DND-41 (cell line): ENCODE measurements around the gene EQTN.

Experiments used
- ATAC-seq: fragments of 200-7000 bp; cut with Tn5 transposase; 3 replicates; pipeline ENCODE4 v1.9.1; 2021; ENCODE audit warnings: low read depth; ENCODE audit not compliant: insufficient read depth
- DNase-seq: peaks from one replicate; pipeline ENCODE4 v3.0.0-alpha.2; 2020
- H2AFZ ChIP-seq: 2 replicates; pipeline ENCODE4 v1.6.0; 2012; ENCODE audit warnings: low read depth, low read length
- H3K27ac ChIP-seq: 2 replicates; pipeline ENCODE4 v1.5.1; 2012; ENCODE audit warnings: low read length, inconsistent platforms
- H3K27me3 ChIP-seq: fragments of 200-600 bp; sonication (generic); 2 replicates; pipeline ENCODE4 v1.6.0; 2012; ENCODE audit warnings: low read length, mild to moderate bottlenecking, inconsistent platforms; ENCODE audit not compliant: insufficient read depth, poor library complexity
- H3K36me3 ChIP-seq: 2 replicates; pipeline ENCODE4 v1.5.1; 2012; ENCODE audit warnings: low read length, inconsistent platforms; ENCODE audit not compliant: insufficient read depth
- H3K4me1 ChIP-seq: 2 replicates; pipeline ENCODE4 v1.5.1; 2012; ENCODE audit warnings: mild to moderate bottlenecking, low read length; ENCODE audit not compliant: insufficient read depth
- H3K4me2 ChIP-seq: 2 replicates; pipeline ENCODE4 v1.6.0; 2012; ENCODE audit warnings: mild to moderate bottlenecking, moderate library complexity, low read length, inconsistent platforms; ENCODE audit not compliant: insufficient read depth
- H3K4me3 ChIP-seq, 2 experiments: fragments of 200-600 bp in 1 of 2; shearing (Covaris generic) in 1 of 2; 2 replicates each; pipeline ENCODE4 v1.5.1; 2012 to 2016; ENCODE audit warnings: inconsistent platforms in 2 of 2, low read length in 2 of 2, mild to moderate bottlenecking in 2 of 2, low read depth in 1 of 2, moderate library complexity in 1 of 2
- H3K79me2 ChIP-seq: 2 replicates; pipeline ENCODE4 v1.6.0; 2012; ENCODE audit warnings: low read length, inconsistent platforms; ENCODE audit not compliant: insufficient read depth
- H3K9ac ChIP-seq: 2 replicates; pipeline ENCODE4 v1.6.0; 2012; ENCODE audit warnings: low read depth, mild to moderate bottlenecking, inconsistent platforms, low read length, moderate library complexity
- H3K9me3 ChIP-seq: 2 replicates; pipeline ENCODE4 v1.5.1; 2012; ENCODE audit warnings: low read length, moderate library complexity, mild to moderate bottlenecking, inconsistent platforms; ENCODE audit not compliant: insufficient read depth, severe bottlenecking
- H4K20me1 ChIP-seq: 2 replicates; pipeline ENCODE4 v1.6.0; 2012; ENCODE audit warnings: low read length; ENCODE audit not compliant: insufficient read depth
- EZH2 ChIP-seq: IDR thresholded peaks from 3 replicates; pipeline ENCODE4 v1.6.1; 2012; ENCODE audit warnings: borderline replicate concordance, low read depth, mild to moderate bottlenecking, moderate library complexity, low read length, inconsistent platforms; ENCODE audit not compliant: severe bottlenecking
- TF ChIP-seq, protein P1 (sequence below): IDR thresholded peaks from 2 replicates; pipeline ENCODE4 v1.5.1; 2012; ENCODE audit warnings: borderline replicate concordance, low read length, moderate library complexity, mild to moderate bottlenecking; ENCODE audit not compliant: poor library complexity, severe bottlenecking; ENCODE audit errors: extremely low read depth

The EQTN gene

DNA sequence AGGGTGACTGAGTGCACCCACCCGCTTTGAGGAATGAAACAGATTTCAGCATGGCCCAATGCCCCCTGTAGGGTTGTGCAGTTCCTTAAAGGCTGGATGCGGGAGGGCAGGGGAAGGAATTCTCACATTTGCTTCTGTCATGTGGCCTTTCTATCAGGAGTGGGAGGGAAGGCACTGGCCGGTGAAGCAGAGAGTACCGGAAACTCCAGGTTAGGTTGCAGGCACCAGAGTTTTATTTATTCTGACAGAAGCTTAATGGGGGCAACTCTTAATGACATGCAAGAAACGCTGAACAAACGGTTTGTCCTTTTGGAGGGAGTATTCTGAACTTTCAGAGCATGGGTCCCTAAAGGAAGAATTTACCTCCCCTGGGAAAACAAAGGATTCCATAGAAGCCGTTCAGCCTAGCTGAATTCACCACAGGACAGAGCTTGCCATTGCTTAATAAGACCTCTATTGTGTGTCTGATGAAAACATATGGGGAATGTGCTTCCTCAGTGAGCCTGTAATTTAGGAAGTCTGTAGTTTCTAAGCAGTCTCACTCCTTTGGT, 44.1 kb upstream of the EQTN start:
- no peaks in the 10 kb centered on the region for H4K20me1 ChIP-seq
- no peaks in the 10 kb centered on the region for H3K9me3 ChIP-seq
- H3K4me1 ChIP-seq, result no peaks in the 10 kb centered on the region
- H3K4me3 ChIP-seq, result no peak overlapping the region
- H2AFZ ChIP-seq, result no peak overlapping the region
- H3K27me3 ChIP-seq, result no peaks in the 10 kb centered on the region
- DNase-seq (no peak), ATAC-seq (no peak)
- no peak for TF ChIP-seq EZH2
- TF ChIP-seq, protein P1, sequence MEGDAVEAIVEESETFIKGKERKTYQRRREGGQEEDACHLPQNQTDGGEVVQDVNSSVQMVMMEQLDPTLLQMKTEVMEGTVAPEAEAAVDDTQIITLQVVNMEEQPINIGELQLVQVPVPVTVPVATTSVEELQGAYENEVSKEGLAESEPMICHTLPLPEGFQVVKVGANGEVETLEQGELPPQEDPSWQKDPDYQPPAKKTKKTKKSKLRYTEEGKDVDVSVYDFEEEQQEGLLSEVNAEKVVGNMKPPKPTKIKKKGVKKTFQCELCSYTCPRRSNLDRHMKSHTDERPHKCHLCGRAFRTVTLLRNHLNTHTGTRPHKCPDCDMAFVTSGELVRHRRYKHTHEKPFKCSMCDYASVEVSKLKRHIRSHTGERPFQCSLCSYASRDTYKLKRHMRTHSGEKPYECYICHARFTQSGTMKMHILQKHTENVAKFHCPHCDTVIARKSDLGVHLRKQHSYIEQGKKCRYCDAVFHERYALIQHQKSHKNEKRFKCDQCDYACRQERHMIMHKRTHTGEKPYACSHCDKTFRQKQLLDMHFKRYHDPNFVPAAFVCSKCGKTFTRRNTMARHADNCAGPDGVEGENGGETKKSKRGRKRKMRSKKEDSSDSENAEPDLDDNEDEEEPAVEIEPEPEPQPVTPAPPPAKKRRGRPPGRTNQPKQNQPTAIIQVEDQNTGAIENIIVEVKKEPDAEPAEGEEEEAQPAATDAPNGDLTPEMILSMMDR, result no peak
- H3K79me2 ChIP-seq, result no peaks in the 10 kb centered on the region
- H3K27ac ChIP-seq, result no peak overlapping the region
- H3K4me2 ChIP-seq, result no peak overlapping the region
- H3K36me3 ChIP-seq, result no peaks in the 10 kb centered on the region
- no peak overlapping the region for H3K9ac ChIP-seq

DNA sequence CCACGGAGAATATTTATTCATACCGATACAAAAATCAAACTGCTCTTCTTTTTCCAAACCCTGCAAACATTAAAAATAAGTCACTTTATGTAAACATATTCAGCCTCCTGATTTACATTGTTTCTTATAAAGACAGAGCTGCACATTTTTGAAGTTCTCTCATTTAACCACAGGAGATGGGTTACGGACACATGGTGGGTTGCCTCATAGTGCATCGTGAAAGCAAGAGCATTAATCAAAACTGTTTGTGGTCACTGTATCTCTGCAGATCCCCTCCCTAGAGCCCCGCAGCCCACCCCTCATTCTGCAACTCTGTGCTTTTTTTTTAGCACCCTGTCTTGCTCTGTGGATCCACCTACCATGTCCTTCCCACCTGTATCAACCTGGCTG, 43.3 kb upstream of the EQTN start:
- H3K4me2 ChIP-seq, result no peak overlapping the region
- H3K9me3 ChIP-seq, result no peaks in the 10 kb centered on the region
- ATAC-seq, result no peak
- H3K36me3 ChIP-seq, result no peaks in the 10 kb centered on the region
- H3K4me1 ChIP-seq, result no peaks in the 10 kb centered on the region
- no peaks in the 10 kb centered on the region for H3K27me3 ChIP-seq
- no peak overlapping the region for H3K27ac ChIP-seq
- DNase-seq, result no peak
- H3K9ac ChIP-seq, result no peak overlapping the region
- TF ChIP-seq, protein P1, result no peak
- no peak for TF ChIP-seq EZH2
- H4K20me1 ChIP-seq, result no peaks in the 10 kb centered on the region
- H2AFZ ChIP-seq, result no peak overlapping the region
- H3K79me2 ChIP-seq, result no peaks in the 10 kb centered on the region
- no peak overlapping the region for H3K4me3 ChIP-seq

DNA sequence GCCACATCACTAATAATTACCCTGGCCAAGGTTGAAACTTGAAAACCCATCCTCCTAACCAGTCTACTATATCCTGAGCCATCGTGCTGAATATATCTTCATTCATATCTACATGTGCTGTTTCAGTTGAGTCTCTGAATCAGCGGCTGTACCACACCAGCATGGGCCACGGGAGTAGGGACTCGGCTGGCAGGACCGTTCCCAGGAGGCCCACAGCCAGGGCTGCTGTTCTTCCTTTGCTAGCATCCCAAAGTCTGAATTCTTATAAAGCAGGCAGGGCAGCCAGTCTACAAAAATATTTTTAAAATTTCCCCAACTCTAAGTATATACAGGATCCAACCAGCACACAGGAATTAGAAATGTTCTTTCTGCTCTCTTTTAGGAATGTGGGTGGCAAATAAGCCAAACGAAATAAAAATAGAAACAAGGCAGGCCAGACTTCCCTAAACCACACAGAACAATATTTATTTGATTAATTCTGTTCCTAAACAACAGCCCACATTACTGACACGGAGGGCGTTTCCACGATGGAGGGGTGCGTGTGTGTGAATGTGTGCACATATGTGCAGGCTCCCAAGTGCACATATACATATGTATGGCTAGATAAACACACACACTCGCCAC, 42.8 kb upstream of the EQTN start:
- H3K27ac ChIP-seq, result no peak overlapping the region
- no peaks in the 10 kb centered on the region for H3K27me3 ChIP-seq
- no peaks in the 10 kb centered on the region for H3K79me2 ChIP-seq
- H3K36me3 ChIP-seq, result no peaks in the 10 kb centered on the region
- DNase-seq, result no peak
- no peak overlapping the region for H2AFZ ChIP-seq
- TF ChIP-seq, protein P1, result no peak
- no peak for TF ChIP-seq EZH2
- H3K4me3 ChIP-seq, result no peak overlapping the region
- no peaks in the 10 kb centered on the region for H3K4me1 ChIP-seq
- H4K20me1 ChIP-seq, result no peaks in the 10 kb centered on the region
- H3K4me2 ChIP-seq, result no peak overlapping the region
- no peak overlapping the region for H3K9ac ChIP-seq
- ATAC-seq, result no peak
- no peaks in the 10 kb centered on the region for H3K9me3 ChIP-seq

DNA sequence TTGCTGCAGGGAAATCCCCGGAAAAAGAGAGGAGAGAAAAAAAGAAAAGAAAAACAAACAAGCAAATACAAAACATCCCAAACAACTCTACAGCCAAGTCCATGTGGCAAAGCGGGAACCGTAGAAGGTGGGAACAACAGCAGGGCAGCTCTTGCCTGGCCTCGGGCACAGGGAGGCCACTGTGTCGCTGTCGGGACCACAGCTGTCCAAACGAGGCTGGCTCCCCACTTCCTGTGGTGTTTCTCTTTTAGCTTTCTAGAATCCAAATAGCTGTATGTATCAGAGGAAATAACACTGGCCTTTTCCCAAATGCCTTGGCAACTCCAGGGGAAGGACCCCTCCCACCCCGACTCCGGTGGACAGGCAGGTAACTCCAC, 41.6 kb upstream of the EQTN start:
- no peaks in the 10 kb centered on the region for H3K4me1 ChIP-seq
- no peaks in the 10 kb centered on the region for H3K36me3 ChIP-seq
- no peak for DNase-seq
- no peaks in the 10 kb centered on the region for H3K9me3 ChIP-seq
- no peak overlapping the region for H3K4me2 ChIP-seq
- no peak overlapping the region for H3K9ac ChIP-seq
- ATAC-seq, result no peak
- no peak overlapping the region for H2AFZ ChIP-seq
- H3K4me3 ChIP-seq, result no peak overlapping the region
- no peaks in the 10 kb centered on the region for H3K79me2 ChIP-seq
- H3K27ac ChIP-seq, result no peak overlapping the region
- no peaks in the 10 kb centered on the region for H3K27me3 ChIP-seq
- no peak for TF ChIP-seq EZH2
- TF ChIP-seq, protein P1, result no peak
- H4K20me1 ChIP-seq, result no peaks in the 10 kb centered on the region
